Esophagus squamous epithelium (tissue), 5 donors: ENCODE data around the gene MYH14. TPM values are rescaled to one million over a fixed set of nuclear protein-coding genes. Genes with fewer than 3 reads are reported as not detected.

Experiments
- DNase-seq: peaks from one replicate; lab custom pipeline; 2025; lab: John Stamatoyannopoulos, UW
- H3K27ac ChIP-seq, 4 donors: fragments of 200-600 bp; sonication (generic); one replicate each; pipeline ENCODE4 v1.5.1; 2016 to 2019; ENCODE audit warnings: mild to moderate bottlenecking in 1 of 4
- H3K27me3 ChIP-seq, 4 donors: fragments of 200-600 bp; sonication (generic); 1 replicate in 3 of 4; 2 replicates in 1 of 4; pipeline versions ENCODE4 v1.5.1 to v1.6.0; 2017 to 2021; ENCODE audit warnings: antibody characterized with exemption in 1 of 4
- H3K36me3 ChIP-seq, 3 donors: fragments of 200-600 bp; sonication (generic); one replicate each; pipeline ENCODE4 v1.5.1; 2016 to 2019
- H3K4me1 ChIP-seq, 3 donors: fragments of 200-600 bp; sonication (generic); one replicate each; pipeline ENCODE4 v1.5.1; 2017 to 2019
- H3K4me3 ChIP-seq, 4 donors: fragments of 200-600 bp; sonication (generic); 1 replicate in 3 of 4; 2 replicates in 1 of 4; pipeline ENCODE4 v1.5.1; 2016 to 2019; ENCODE audit warnings: mild to moderate bottlenecking in 2 of 4, moderate library complexity in 1 of 4
- H3K9me3 ChIP-seq, 3 donors: fragments of 200-600 bp; sonication (generic); one replicate each; pipeline ENCODE4 v1.5.1; 2016 to 2019
- POLR2A ChIP-seq, 4 donors: fragments of 450-650 bp; IDR thresholded peaks; one replicate each; pipeline ENCODE4 v1.6.1; 2017; ENCODE audit warnings: antibody characterized with exemption in 4 of 4, mild to moderate bottlenecking in 4 of 4, moderate library complexity in 3 of 4
- WGBS, 2 donors: methylation state at CpG; one replicate each; pipeline ENCODE4 v1.1.5; 2018; 5-methylcytosine and 5-hydroxymethylcytosine counted together
- intact Hi-C: fragments of 100-400 bp; cut with DNase I; formaldehyde crosslinking; loops from one replicate; pipeline ENCODE4 v1.15.0; 2022
- total RNA-seq, 4 donors: library from RNA; depleted of rRNA; stranded (reverse); fragments of >200 nt; gene quantifications; one replicate each; pipeline ENCODE4 v1.1.0, GENCODE V29; 2016
- TF ChIP-seq, protein P1 (sequence below), 6 experiments: fragments of 450-650 bp in 4 of 6; fragments of 200-600 bp in 2 of 6; sonication (generic) in 2 of 6; IDR thresholded peaks; one replicate each; pipeline ENCODE4 v1.5.1; 2016 to 2019; ENCODE audit warnings: antibody characterized with exemption in 6 of 6, mild to moderate bottlenecking in 4 of 6, moderate library complexity in 4 of 6
- donor health status: DM: yes; HTN: yes; CAD: no.

MYH14 gene
- 100 to 1,000 TPM in 1 of 4 donors, 10 to 100 TPM in 3; 31.1 to 141 (median 39.0) TPM for total RNA-seq

DNA sequence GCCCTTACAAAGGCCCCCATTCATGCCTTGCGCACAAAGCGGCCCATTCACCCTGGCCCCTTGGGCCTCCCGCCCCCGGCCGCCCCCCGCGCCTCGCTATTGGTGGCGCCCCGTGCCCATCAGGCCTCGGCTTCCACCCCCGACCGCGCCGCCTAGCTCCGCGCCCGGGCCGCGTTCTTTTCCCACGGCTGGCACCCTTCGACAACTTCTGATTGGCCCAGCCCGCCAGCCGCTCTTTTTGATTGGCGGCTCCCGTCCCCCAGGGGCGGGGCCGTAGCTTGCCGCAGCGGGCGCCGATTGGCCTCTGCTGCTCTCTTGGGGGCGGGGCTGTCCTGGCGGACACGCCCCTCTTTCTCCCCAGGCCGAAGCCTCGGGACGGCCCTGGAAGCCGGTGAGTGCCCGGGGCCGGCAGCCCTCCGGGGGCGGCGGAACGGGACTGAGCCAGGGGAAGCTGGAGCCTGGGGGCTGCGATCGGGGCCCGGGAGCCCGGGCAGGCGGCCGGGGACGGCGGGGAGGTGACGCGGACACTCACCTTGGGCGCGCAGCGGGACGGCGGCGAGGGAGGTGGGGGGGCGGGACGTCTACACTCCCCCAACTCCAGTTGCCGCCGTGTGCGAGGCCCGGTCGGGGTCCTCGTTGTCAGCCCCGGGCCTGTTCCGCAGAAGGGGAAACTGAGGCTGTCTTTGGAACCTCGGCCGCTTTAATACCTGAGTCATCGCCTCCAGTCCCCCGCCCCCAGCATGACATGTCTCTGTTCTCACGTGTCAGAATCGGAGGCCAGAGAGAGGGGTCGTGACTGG lies at the start of gene MYH14:
MYH14 (plus strand) TSS at position 342 of the 800 bp plus-strand sequence. CDS start 6,744 bp downstream, outside the sequence.
- Histone ChIP-seq H3K4me1 (peaks cover 5 to 51% (median 15%) of the 10 kb centered on the region in 3 donors), H3K27me3 (peaks cover 0 to 76% (median 14%) of the 10 kb centered on the region in 4 donors), H3K27ac (peak within 1 kb of the TSS; percentile 62 to 87 (median 74)), H3K9me3 (no peaks in the 10 kb centered on the region), H3K4me3 (peak within 1 kb of the TSS; percentile 43 to 68 (median 56)), H3K36me3 (no peaks in the 10 kb centered on the region)
- WGBS, 2 donors: 0 to 3% methylated on average over 8 to 40 of the region's 78 CpGs
- intact Hi-C loops: no loop called here
- DNase-seq: no peak
- TF ChIP-seq, protein P1, sequence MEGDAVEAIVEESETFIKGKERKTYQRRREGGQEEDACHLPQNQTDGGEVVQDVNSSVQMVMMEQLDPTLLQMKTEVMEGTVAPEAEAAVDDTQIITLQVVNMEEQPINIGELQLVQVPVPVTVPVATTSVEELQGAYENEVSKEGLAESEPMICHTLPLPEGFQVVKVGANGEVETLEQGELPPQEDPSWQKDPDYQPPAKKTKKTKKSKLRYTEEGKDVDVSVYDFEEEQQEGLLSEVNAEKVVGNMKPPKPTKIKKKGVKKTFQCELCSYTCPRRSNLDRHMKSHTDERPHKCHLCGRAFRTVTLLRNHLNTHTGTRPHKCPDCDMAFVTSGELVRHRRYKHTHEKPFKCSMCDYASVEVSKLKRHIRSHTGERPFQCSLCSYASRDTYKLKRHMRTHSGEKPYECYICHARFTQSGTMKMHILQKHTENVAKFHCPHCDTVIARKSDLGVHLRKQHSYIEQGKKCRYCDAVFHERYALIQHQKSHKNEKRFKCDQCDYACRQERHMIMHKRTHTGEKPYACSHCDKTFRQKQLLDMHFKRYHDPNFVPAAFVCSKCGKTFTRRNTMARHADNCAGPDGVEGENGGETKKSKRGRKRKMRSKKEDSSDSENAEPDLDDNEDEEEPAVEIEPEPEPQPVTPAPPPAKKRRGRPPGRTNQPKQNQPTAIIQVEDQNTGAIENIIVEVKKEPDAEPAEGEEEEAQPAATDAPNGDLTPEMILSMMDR (IDR thresholded peaks at IDR 0.05): no peak
- TF ChIP-seq POLR2A (IDR thresholded peaks at IDR 0.05): peak in 1 of 4 donors; percentile 73

DNA sequence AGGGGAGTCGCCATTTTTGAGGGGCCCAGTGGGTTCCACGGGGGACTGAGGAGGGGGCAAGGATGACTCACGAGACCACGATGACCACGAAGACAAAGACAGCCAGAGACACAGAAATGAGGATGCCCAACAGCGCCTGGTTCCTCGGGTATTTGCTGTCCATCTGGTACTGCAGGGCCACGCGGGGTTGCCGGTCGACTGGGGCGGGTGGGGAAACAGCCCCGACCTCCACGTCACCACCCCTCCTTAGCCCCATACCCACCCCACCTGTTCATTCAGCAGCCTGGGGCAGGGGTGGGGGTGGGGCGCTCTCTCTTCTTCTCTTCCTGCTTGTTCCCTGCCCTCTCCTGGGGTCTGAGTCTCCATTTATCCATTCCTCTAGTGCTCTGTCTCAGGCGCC lies 48.9 kb upstream of the MYH14 start:
- Histone ChIP-seq H3K9me3 (peaks cover 0 to 12% (median 11%) of the 10 kb centered on the region in 3 donors), H3K4me1 (no peaks in the 10 kb centered on the region), H3K27me3 (peaks cover 0 to 25% (median 0%) of the 10 kb centered on the region in 4 donors), H3K27ac (no peak overlapping the region), H3K4me3 (no peak overlapping the region), H3K36me3 (no peaks in the 10 kb centered on the region)
- DNase-seq: no peak
- intact Hi-C loops: no loop called here
- TF ChIP-seq, protein P1 (IDR thresholded peaks at IDR 0.05): no peak
- no peak for TF ChIP-seq POLR2A (IDR thresholded peaks at IDR 0.05)
- 64 to 66% methylated on average over 8 to 14 of the region's 16 CpGs for WGBS, 2 donors

DNA sequence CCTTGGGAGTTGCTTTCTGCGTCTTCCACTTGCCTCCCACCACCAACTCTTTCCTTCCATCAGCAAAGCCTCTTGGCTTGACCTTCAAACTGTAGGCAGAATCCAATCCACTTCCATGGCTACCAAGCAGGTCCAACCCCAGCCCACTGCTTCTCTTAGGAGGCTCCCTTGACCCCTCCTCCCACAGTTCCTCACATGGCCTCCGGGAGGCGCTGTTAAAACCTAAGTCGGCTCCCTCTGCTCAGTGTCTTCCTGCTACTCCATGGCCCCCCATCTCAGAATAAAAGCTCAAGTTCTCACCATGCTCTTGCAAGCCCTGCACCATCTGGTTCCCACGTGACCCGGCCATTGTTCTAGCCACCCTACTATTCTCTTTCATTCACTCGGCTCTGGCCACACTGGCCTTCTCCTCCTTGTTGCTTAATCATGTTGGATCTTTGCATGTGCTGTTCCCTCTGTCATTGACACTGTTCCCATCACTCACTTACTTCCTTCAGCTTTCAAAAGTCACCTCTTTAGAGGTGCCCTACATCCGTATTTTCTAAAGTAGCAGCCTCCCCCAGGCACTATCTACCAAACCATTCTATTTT lies 47.8 kb upstream of the MYH14 start:
- DNase-seq: no peak
- Histone ChIP-seq H3K27me3 (peaks cover 0 to 19% (median 0%) of the 10 kb centered on the region in 4 donors), H3K27ac (no peak overlapping the region), H3K9me3 (peaks cover 0 to 12% (median 11%) of the 10 kb centered on the region in 3 donors), H3K4me3 (no peak overlapping the region), H3K36me3 (no peaks in the 10 kb centered on the region), H3K4me1 (no peaks in the 10 kb centered on the region)
- TF ChIP-seq POLR2A (IDR thresholded peaks at IDR 0.05): no peak
- WGBS, 2 donors: 77 to 79% methylated on average over 8 of the region's 8 CpGs
- intact Hi-C loops: no loop called here

DNA sequence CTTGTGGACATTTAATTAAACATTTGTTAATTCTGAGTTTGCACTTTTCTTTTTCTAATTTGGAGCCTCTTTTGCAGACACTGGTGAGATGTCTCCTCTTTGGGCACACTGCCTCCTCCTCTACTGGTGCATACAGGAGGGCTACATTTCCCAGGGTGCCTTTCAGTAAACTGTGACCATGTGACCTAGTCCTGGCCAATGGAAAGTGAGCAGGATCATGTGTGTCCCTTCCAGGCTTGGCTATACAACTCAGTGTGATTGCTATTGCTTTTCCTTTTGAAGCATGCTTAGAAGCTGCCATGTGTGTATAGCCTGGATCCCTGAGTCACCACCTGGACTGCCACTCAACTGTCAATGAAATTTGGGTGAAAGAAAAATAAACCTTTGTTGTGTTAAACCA lies 44.8 kb upstream of the MYH14 start:
- Histone ChIP-seq H3K4me3 (no peak overlapping the region), H3K36me3 (no peaks in the 10 kb centered on the region), H3K4me1 (peaks cover 0 to 3% (median 0%) of the 10 kb centered on the region in 3 donors), H3K9me3 (peaks cover 0 to 12% (median 11%) of the 10 kb centered on the region in 3 donors), H3K27ac (no peak overlapping the region), H3K27me3 (peaks cover 0 to 37% (median 0%) of the 10 kb centered on the region in 4 donors)
- DNase-seq: no peak
- intact Hi-C loops: no loop called here
- no peak for TF ChIP-seq POLR2A (IDR thresholded peaks at IDR 0.05)
- TF ChIP-seq, protein P1 (IDR thresholded peaks at IDR 0.05): no peak

DNA sequence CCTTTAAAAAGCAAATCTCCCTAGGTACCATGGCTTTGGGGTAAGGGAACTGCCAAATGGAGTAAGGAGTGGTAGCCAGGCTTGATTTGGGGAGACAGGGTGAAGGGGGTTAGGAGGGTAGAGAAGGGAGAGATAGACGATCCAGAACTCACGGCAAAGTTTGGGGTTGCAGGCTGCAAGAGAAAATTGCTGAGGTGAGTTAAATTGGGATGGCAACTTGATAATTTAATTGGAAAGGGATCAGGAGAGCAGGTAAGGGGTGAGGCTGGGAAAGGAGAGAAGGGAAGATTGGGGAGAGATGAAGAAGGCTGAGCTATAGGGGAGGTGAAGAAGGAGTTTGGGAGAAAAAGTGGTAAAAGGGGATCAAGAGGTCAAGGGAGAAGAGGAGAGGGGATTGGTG lies 44.3 kb upstream of the MYH14 start:
- intact Hi-C loops: no loop called here

More for the DNA sequence above, 44.3 kb upstream of the MYH14 start:
- no peak for TF ChIP-seq POLR2A (IDR thresholded peaks at IDR 0.05)
- TF ChIP-seq, protein P1 (IDR thresholded peaks at IDR 0.05): no peak
- WGBS, 2 donors: 87 to 97% methylated on average over 2 of the region's 2 CpGs
- peaks cover 0 to 3% (median 0%) of the 10 kb centered on the region in 3 donors for H3K4me1 ChIP-seq
- DNase-seq: no peak
- no peak overlapping the region for H3K4me3 ChIP-seq
- peaks cover 0 to 12% (median 11%) of the 10 kb centered on the region in 3 donors for H3K9me3 ChIP-seq
- H3K27ac ChIP-seq: no peak overlapping the region
- H3K36me3 ChIP-seq: no peaks in the 10 kb centered on the region
- peaks cover 0 to 38% (median 0%) of the 10 kb centered on the region in 4 donors for H3K27me3 ChIP-seq
